GM18951 (cell line): ENCODE data around the gene NSD2.
"Not testable (repeated sequence)": the region's sequence is repeated elsewhere in the genome, so short reads cannot be mapped to it uniquely, and the experiment has no call there.

Experiments used
- POLR2A ChIP-seq: IDR thresholded peaks from 4 replicates; pipeline ENCODE4 v1.6.1; 2011; ENCODE audit warnings: mild to moderate bottlenecking; ENCODE audit not compliant: insufficient read length, insufficient read depth; ENCODE audit errors: extremely low read depth
- in situ Hi-C: fragments of 300-500 bp; cut with MboI; formaldehyde crosslinking; loops from one replicate; pipeline ENCODE4 v1.12.0; 2022; ENCODE audit warnings: low sequenced_read_pairs, mixed read lengths, inconsistent platforms; ENCODE audit not compliant: unreplicated experiment

Gene NSD2

DNA sequence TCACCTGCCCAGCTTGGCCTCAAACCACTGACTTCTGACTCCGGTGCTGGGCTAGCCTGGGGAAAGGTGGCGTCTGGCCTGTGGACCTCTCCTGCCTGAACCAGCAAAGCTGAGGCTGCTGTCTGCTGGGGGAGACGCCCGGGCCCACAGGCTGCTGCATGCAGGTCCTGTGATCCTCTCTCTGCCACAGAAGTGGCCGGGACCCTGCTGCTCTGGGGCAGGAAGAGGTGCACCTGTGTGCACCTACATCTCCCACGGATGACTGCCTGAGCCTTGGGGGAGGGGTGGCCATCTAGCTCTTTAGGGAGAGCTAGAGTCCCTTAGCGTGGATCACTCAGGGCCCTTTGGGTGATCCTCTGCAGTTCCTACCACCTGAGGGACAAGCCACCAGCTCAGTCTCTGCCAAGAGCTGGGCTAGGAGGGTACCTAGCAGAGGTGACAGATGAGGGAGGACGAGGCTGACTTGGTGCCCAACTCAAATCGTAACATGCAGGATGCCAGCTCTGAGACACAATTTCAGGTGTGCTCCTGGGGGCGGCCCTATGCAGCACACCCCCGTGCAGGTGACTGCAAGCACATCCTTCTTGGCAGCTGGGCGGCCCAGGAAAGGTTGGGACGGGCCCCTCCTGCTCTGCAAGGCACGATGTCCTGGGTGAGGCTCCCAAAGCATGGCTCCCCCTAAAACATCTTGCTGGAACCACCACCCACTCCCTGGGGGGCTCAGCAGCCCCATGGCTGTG is 37.7 kb upstream of the NSD2 start:
- in situ Hi-C loops = no loop called here
- TF ChIP-seq POLR2A = no peak

DNA sequence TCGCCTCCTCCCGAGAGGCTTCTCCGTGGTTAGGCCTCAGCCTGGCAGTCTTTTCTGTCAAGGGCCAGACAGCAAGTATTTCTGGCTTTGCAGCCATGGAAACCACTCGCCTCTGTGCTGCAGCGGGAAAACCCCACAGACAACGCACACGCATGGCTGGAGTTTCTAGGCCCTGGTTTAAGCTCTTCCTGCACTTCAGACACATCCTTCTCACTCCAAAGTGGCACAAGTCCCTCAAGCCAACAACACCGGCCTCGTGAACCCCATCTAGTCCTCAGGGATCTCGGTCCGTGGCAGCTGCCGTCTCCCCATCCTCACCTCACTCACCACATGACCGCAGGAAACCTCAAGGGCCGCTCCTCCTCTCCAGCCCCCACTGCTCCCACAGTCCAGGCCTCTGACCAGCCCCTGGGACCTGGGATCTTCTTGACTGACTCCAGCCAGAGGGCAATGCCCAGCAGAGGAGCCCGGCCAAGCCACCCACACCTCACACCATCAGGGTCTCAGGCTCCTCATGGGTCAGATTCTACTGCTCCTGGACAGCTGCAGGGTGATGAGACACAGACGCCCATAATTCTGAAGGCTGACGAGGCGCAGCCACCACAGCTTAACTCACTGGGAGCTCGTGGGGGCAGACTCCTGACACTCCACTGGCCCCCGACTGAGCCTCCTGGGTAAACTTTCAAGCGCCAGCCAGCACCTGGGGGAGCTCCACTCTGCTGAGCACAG is 37.0 kb upstream of the NSD2 start:
- TF ChIP-seq POLR2A = no peak
- in situ Hi-C loops = no loop called here

DNA sequence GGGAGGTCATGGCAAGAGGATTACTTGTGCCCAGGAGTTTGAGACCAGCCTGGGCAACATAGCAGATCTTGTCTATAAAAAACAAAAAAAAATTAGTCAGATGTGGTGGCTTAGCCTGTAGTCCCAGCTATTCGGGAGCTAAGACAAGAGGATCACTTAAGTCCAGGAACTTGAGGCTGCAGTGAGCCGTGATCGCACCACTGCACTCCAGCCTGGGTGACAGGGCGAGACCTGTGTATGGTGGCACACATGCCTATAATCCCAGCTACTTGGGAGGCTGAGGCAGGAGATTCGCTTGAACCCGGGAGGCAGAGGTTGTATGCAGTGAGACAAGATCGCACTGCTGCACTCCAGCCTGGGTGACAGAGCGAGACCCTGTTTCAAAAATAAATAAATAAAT is 35.4 kb upstream of the NSD2 start:
- in situ Hi-C loops = not testable (repeated sequence)

DNA sequence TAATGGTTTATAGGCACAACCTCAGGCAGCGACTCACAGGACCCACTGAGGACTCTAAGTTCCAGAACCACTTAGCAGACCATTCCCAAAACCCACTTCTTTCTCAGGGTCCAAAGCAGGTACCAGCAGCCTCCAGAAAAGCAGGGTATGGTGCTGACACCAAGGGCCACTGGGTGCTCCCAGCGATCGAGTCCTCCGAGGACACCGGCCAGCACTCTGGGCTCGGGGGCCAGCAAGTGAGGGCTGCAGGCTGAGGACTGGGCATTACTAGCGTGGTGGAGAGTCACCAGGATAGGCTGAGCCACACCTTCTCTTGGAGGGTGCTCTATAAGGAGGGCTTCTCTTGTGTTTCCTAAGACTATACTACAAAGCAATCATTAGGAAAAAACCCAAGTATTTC is 34.5 kb upstream of the NSD2 start:
- TF ChIP-seq POLR2A = no peak
- in situ Hi-C loops = no loop called here

DNA sequence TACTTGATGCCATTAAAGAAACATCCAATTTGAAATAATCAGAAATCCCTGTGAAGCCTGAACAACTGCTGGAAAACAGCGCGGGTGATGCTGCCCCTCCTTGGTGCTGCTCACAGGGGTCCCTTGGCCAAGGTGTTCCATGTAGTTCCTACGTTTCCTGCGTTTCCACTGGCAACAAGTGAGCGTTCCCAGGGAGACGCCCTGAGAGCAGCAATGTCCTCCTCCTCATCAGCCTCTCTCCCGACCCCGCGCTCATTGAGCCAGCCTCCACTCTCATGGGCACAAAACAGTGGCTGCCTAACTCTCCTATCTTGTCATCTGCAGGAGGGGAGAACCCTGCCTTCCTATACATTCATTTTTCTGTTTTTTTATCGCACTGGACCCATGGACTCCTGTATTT is 34.1 kb upstream of the NSD2 start:
- no peak for TF ChIP-seq POLR2A
- in situ Hi-C loops = no loop called here

DNA sequence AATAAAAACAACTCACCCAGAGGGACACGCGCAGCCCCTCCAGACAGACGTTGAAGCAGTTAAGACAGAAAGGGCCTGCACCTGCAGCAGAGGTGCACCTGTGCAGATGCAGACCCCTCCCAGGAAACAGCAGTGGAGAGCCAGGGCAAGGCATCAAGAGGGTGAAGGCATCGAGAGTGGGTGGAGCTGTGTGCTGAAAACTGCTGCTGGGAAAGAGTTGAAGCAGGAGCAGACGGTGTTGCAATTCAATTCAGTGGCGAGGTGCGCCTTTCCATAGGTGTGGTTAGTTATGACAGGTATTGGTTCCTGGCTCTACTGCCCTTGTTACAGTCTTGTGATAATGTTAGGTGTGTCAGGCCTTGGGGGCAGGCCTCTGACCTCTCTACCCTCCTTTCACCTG is 31.9 kb upstream of the NSD2 start:
- in situ Hi-C loops = no loop called here

DNA sequence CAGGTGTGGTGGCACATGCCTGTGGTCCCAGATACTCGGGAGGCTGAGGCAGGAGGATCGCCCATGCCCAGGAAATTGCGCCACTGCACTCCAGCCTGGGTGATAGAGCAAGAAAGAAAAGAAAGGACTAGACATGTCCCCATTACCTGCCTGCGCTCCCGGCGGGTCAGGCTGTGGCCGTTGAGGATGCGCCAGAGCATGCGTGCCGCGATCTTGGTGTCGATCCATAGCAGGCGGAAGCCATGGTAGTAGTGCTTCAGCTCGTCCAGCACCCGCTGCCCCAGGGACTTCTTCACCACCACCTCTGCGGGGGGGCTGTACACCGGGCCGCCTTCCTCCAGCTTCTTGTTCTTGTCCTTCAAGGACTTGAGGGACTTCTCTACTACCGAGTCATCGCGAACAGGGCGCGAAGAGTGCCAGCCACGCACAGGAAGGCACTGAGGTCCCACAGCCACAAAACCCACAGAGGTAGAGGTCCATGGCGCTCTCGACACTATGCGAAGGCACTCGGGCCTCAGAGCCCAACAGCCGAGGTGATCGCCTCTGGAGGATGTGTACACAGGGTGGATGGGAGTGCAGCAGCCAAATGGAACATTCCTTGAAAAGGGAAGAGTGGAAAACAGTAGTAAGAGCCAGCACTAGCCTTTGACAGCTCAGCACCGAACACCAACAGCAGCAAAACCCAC is 29.8 kb upstream of the NSD2 start:
- in situ Hi-C loops = no loop called here
- TF ChIP-seq POLR2A = no peak

More for the DNA sequence above, 31.9 kb upstream of the NSD2 start:
- no peak for TF ChIP-seq POLR2A

DNA sequence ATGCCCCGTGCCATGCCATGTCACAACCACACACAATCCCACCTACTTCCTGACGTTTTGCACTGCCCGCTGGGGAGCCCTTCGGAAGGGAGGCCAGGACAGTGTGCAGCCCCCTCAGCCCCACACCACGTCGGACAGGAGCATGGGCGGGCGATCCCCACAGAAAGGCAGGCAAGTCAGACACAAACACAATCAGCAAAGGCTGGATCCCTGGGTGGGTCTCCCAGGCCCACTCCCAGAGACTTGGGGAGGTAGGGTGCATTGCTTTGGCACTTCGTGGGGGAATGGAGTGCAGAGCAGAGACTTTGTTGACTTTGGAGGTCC is 29.3 kb upstream of the NSD2 start:
- TF ChIP-seq POLR2A = no peak
- in situ Hi-C loops = no loop called here

DNA sequence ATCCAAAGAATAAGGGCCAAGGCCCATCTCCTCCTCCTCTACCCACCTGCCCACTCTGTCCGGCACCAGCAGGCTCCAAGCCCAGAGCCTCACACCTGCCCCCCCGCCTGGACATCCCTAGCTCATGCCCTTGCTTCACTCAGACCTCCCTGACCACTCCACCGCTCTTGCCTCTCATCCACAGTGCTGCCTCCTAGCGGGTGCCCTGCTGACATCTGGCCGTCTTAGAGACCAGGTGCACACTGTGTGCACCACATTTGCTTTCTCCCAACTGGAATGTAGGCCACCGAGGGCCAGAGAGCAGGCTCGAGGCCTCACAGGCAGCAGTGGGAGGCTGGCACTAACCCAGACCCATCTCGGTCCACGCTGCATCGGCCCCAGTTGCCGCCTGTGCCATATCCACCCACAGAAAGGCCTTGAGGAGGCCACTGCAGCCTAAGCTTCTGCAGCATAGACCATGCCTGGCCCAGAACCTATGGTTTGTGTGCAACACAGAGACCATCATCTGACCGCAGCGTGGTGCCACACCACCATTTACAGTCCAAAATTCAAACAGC is 28.8 kb upstream of the NSD2 start:
- TF ChIP-seq POLR2A = no peak
- in situ Hi-C loops = no loop called here

DNA sequence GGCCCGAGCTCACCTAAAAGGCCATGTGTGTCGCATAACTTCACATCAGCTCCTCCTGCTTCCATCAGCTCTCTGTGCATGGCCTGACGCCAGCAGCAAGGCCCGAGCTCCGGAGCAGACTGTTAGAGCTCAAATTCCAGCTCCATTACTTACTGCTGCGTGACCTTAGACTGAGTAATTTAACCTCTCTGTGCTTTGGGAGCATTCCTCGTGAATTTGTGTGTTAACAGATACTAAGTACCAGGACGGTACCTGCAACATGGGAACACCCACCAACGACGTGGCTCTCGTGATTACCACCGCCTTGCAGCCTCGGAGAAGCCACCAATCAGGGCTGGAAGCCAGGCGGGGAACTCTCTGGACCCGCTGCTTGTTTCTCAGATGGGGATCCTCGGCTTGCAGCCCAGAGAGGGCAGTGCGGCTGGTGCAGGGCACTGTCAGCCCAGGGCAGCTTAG is 28.2 kb upstream of the NSD2 start:
- TF ChIP-seq POLR2A = no peak
- in situ Hi-C loops = no loop called here

DNA sequence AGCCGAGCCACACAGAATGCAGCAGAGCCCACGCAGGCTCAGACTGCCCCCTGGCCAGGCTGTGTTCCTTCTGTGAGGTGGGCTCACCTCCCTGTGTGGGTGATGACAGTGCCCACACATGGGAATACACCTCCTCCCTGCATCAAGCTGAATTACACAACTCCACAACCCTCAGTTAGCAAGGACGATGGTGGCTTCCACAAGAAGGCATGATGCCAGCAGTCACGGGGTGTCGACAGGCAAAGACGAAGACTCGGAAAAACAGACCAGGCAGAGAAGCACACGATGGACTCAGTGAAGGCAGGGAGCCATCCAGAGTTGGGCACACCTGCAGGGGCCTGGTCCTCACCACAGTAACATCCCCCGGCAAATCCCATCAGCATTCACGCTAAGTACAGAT is 27.3 kb upstream of the NSD2 start:
- in situ Hi-C loops = no loop called here
- TF ChIP-seq POLR2A = no peak

DNA sequence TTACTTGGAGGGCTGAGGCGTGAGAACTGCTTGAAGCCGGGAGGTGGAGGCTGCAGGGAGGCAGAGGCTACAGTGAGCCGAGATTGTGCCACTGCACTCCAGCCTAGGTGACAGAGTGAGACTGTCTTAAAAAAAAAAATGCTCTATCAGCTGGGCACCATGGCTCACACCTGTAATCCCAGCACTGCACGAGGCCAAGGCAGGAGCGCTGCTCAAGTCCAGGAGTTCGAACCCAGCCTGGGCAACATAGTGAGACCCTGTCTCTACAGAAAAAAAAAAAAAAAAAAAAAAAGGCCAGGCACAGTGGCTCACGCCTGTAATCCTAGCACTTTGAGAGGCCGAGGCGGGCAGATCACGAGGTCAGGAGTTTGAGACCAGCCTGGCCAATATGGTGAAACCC is 26.6 kb upstream of the NSD2 start:
- in situ Hi-C loops = not testable (repeated sequence)

DNA sequence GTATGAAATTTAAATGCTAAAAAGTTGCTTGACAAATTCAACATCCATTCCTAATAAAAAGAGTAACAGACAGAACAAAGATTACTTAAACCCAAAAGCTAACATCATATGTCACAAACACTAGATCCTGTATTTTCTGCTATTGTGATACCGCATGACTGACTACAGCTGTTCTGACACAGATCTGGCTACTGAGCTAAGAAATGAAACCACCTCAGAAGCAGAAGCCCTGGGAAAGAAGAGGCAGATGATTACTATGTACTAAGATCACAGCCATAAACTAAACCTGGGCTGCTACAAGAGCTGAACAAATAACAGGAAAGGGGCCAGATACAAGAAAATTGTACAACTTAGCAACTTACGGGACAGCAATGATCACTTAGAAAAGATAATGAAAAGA is 24.6 kb upstream of the NSD2 start:
- no peak for TF ChIP-seq POLR2A
- in situ Hi-C loops = no loop called here

DNA sequence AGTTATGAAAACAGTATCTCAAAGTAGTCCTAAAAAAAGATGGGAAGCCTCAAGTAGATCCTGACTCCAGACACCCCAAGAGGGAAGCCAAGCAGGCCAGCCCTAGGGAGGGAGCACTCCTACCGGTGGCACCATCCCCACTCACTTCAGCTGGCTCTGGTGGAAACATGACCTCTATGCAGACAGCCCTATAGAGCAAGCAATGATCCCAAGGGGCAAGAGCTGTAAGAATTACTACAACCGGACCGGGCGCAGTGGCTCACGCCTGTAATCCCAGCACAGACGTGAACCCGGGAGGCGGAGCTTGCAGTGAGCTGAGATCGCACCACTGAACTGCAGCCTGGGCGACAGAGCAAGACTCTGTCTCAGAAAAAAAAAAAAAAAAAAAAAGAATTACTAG is 20.9 kb upstream of the NSD2 start:
- no peak for TF ChIP-seq POLR2A
- in situ Hi-C loops = no loop called here
